NCI-H446 (cell line): ENCODE measurements around the gene ESRRG.
"Not testable (repeated sequence)": the region's sequence is repeated elsewhere in the genome, so short reads cannot be mapped to it uniquely, and the experiment has no call there.

Source experiments
- DNase-seq, 2 experiments: peaks; one replicate each; lab custom pipeline; 2025; lab: John Stamatoyannopoulos, UW

The ESRRG gene

DNA sequence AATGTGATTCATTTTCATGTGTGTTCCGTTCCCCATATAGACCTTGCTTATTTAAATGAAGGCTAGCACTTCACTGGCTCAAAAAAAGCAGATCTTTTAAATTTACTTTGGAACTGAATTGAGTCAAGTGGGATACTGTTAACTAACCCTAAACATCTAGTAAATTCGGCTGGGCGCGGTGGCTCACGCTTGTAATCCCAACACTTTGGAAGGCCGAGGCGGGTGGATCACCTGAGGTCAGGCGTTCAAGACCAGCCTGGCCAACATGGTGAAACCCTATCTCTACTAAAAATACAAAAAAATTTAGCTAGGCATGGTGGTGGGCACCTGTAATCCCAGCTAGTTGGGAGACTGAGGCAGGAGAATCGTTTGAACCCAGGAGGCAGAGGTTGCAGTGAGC lies 19.2 kb downstream of the ESRRG start:
- not testable (repeated sequence) for DNase-seq

DNA sequence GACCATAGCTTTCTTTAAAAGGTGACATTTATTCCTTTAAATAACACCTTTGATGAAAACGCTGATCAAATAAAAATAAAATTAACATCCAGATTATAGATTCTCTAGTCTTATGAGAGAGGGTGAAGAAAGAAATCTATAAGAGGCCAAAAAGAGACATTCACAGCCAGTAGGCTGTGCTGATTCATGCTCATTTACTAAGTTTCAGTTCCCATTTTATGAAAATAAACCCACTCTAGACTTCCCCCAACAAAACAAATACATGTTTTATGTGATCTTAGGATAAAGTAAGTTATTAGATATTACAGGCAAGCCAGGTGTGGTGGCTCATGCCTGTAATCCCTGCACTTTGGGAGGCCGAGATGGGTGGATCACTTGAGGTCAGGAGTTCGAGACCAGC lies 21.1 kb downstream of the ESRRG start:
- DNase-seq: no peak

DNA sequence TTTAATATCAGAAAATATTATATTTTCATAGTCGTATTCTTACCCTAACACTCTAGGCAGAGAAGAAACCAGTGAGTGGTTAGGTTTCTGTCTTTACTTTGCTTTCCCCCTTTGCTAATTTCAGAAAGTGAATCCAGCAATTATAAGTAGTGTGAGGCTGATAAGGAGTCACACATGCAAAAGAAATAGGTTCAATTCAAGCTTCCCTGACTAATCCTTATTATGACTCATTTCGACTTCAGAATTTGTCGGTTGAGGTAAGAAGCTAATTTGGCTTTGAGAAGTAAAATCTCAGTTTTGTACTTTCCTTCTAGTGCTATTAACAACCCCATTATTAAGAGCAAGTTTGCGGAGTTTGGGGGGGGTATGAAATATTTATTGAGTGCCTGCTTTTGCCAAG lies 22.4 kb downstream of the ESRRG start:
- no peak for DNase-seq

DNA sequence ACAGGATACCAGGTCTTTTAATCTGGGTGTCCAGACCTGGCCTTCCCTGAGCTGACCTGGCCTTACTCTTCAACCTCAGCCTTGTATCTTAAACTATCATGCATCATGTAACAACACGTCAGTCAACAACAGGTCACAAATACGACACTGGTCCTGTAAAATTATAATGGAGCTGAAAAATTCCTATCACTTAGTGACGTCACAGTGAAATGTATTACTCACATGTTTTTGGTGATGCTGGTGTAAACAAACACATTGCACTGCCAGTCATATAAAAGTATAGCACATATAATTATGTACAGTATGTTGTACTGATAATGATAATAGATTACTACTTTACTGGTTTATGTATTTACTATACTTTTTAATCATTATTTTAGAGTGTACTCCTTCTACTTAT lies 31.5 kb downstream of the ESRRG start:
- no peak for DNase-seq

DNA sequence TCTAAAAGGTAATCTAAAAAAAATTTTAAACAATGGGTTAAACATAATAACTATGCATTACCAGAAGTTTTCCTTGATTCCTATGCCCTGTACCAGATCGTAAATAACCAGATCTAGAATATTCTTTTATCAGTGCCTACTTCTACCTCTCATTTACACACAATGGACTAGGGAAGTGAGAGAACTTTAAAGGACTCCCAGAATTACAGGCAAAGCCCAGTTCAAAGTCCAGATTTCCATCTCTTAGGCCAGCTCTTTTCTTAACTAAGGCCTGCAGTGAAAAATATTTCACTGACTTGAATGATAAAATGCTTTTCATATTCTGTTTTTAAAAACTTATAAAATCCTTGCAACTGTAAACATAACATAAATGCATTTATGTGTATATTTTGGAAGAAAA lies 32.6 kb downstream of the ESRRG start:
- DNase-seq: no peak

DNA sequence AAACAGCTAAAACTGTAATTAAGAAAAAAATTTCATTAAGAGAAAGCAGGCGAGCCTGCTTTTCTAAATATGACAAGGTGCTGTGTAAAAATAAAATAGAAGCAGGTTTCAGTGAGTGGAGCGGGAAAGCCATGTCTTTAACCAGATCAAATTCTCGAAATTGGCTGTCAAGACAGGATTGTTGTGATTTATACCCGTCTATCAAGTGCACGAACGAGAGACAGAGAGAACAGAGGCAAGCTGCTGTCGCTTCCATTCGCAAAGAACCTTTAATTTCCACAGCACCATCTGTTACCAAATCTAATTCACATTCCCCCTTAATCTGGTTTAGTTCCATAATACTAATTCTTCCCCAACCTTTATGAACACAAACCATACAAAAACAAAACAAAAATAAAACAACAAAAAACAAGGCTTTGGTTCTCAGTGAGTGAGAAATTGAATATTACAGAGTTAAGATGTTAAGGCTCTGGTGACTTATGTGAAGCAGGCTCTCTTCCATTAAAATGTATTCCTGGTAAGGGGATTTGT lies 35.0 kb downstream of the ESRRG start:
- peak in 1 of 2 experiments; percentile 55 for DNase-seq

DNA sequence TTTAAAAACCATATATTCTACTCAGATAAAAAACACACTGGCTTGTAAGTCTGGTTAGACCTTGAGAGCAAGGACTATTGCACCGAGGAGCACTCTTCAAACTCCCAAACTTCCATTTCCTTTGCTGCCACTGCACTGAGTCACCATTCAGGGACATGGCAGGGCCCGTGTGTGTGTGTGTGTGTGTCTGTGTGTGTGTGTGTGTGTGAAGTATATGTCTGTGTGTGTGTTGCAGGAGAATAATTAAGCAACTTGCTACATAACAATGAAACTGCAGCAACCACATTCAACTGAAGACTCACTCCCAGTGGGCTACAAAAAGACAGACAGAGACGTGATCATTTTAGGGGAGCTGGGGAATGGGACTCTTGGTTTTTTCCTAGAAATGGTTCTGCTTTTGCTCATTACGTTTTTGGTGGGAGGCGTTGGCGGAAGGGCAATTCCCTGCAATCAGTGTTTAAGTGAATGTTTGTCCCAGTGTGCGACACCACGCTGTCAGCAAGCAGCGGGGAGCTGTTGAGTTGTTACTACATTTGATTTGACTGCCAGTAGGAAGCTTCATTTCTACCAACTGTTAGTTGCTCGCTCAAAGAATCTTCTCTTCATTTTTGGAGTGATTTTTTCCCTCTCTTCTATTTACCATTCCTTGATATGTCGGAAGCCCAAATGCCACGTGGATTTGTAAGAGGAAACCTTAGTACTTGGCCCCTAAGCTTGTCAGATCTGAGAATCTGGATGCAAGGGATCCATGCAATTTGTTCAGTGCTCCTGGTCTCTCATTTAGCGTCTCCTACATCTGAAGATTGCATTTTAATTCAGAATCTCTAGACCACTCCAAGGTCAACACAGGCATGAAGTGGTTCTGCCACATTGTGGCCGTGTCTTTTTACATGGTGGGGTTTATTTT lies 36.1 kb downstream of the ESRRG start:
- DNase-seq: no peak

DNA sequence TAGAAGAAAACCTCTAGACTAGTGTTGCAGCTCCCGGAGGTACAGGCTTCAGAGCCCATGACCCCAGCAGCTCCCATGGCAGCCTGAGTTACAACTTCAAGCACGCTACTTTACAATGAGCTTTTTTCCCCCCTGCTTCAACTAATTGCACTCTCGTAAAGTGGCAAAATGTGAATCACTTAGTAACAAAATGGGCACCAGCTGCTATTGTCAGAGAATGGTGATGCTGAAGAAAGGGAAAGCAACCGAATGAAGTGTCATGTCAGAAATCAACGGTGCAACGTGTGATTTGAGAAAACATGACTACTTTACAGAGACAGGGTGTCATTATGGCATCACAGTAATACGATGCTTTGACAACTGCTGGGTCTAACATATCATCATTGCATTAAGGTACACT lies 40.5 kb downstream of the ESRRG start:
- no peak for DNase-seq

DNA sequence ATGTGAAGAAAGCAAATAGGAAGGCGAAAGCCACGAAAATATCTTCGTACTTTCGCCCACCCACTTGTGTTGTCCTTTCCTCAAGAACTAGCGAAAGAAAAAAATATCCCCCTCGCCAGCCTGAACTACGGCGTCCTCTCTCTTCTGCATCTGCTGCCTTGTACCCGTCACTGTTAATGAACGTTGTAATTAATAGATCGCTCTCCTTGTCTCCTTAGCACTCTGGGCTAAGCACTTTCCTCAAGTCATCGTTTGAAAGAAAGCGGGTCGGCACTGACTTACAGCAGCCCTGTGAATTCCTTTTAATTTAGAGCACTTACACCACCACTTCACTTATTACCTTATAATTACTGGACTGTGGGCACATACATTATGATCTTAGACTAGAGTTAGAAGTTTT lies 44.1 kb downstream of the ESRRG start:
- DNase-seq: no peak

DNA sequence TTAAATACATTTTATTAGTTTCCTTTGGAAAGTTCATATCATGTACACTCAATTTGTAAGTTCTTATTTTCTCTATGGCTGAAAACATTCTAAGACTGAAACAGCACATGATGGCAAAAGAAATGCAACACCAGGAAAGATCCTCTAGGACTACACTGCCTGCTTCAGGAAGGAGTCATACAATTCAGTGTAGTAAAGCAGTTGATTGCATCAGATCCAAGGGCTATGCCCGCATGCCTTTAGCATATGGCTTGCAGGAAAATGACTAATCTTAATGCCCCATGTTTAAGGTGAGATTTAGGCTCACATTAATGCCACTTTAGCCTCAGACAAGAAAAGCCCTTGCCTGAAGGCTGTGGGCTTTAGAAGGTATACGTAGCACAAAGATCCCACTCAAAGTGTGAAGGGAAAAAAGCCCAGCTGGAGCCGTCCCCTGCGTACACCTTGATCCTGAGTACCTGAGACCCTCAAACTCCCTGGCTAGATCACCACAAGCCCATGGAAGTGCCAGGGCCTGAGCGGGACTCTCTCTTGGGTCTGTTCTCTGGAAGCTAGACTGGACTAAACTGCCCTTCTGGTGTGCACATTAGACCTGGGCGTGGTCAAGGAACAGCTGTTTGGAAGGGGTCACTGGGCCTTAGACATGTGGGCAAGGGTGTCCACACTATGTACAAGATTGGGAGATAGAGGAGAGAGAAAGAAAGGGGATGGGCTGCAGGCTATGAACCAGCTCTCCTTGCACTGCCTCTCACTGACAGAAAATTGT lies 52.9 kb downstream of the ESRRG start:
- DNase-seq: no peak

DNA sequence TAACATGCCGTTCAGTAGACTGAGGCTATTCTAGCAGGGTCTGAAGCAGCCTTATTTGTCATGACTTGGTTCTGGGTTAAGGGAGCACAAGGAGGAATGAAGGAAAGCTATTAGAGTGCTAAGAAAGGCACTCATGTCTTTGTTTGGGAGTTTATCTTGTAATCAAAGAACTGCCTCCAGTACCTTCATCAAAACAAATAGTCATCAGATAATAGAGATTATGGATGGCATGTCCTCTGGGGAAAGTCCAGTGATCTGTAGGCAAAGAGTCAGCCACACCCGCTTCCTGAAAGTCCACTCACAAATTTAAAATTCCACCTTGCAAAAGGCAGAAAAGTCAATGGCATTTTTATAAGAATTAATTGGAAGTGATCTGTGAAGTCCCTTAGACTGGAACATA lies 56.8 kb downstream of the ESRRG start:
- DNase-seq: no peak

DNA sequence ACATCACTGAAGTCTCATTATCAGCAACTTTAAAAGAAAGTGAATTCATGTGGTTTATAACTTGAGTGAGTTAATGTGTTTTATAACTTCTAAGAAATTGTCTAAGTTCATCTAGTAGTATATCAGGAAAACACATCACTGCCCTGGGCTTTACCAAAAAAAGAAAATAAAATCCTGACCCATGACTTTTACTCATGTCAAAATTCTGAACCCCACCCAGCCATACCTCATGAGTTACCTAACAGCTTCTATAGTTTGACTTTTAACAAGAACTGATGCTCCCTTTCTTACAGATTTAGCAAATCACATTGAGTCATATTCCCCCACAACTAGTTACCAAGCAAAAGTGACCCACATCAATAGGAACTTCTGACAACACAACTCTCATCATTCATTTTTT lies 57.4 kb downstream of the ESRRG start:
- no peak for DNase-seq

DNA sequence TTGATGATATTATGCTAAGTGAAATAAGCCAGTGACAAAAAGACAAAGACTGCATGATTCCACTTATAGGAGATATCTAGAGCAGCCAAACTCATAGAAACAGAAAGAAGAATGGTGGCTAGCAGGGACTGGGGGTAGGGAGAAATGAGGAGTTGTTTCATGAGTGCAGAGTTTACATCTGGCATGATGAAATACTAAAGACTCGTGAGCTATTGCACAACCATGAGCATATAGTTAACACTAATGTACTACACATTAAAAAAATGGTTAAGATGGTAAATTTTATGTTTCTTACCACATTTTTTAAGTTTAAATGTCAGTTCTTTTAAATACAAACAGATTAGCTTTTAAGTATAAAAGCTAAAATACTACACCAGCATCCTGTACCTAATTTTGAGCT lies 57.8 kb downstream of the ESRRG start:
- no peak for DNase-seq

DNA sequence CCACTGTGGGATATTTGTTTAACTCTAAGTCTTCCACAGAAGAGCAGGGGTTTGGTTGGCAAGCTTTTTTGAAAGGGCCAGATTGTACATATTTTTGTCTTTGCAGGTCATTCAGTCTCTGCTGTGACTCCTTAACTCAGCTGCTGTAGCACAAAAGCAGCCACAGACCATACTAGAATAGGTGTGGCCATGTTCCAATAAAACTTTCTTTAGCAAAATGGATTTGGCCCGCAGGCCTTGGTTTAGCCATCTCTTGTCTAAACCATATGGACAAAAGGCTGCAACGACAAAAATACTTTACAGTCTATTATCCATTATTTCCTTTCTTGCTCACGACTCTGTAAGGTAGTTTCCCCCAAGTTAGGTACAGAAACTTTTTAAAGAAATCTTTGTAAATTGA lies 60.5 kb downstream of the ESRRG start:
- peak in 1 of 2 experiments; percentile 31 for DNase-seq

DNA sequence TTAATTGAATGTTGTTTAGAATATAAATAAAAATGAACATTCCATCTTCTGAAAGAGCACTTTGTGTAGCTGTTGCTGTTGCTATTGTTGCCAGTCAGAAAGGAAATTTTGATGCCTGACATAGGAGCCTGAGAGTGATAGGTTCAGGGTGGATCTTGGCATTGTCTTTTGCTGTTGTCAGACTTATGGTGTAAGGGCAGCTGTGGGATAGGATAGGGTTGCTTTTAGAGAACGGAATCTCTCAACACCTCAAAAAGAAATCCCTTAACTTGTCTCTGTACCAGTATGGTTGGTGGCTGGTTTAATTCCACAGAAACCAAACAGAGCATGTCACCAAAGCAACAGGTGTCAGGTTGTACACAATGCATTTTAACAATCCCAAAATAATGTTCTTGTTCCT lies 62.7 kb downstream of the ESRRG start:
- no peak for DNase-seq

DNA sequence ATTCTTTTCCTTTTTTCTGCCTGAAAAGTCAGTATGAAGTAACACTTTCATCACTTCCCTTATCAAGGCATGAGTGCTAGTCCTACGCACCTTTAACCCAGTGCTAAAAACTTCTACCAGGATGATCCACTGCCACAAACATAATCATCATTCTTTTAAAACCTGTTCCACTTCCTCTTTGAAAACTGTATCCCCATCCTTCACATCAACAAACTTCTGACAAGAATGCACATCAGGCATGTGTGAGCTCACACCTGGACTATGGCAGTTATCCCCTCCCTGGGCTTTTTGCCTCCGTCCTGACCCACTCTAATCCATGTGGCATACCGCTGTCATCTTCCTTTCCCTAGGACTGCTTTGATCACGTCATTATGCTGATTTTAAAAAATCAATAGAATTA lies 70.2 kb downstream of the ESRRG start:
- no peak for DNase-seq

DNA sequence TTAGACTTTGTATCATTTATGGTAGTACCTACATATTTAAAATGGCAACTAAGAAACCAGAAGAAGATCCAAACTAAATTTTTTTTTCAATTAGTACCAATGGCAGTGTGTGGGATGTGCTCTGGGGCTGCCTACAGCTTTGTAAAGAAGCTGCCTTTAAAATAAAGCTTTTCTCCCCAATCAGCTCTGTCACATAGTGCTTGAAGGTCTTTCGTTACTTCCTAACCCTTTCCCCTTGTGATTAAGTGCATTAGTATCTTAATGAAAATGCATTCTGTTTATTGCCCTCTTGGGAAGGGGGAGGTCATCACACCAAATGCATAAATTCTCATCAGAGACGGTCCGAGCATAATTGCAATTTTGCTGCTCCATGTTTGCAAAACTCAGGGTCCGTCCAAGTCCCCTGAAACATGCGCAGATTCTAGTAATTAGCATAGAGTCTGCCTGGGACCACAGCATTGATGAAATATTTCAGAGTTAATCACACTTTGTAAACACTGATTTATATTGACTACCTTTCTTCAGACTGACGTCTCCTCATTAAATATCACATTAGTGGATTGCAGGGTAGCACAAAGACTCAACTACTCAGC lies 71.3 kb downstream of the ESRRG start:
- DNase-seq: no peak

DNA sequence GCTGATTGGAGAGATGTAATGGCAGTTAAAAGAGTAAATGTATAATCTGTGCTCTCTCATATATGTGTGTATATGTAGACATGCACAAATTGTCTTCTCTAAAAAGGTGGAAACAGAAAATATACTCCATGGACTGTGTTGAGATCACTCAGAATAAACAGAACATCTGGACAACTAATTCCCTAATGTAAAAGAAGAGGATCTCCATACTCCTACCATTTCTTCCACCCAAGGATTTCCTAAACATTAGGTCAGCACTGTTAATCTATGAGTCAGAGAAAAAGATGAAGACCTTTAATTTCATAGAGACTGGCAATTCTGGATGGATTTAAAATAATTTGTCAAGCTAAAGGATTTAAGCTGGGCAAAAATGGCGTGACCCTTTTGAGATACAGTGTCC lies 80.1 kb downstream of the ESRRG start:
- DNase-seq: no peak

DNA sequence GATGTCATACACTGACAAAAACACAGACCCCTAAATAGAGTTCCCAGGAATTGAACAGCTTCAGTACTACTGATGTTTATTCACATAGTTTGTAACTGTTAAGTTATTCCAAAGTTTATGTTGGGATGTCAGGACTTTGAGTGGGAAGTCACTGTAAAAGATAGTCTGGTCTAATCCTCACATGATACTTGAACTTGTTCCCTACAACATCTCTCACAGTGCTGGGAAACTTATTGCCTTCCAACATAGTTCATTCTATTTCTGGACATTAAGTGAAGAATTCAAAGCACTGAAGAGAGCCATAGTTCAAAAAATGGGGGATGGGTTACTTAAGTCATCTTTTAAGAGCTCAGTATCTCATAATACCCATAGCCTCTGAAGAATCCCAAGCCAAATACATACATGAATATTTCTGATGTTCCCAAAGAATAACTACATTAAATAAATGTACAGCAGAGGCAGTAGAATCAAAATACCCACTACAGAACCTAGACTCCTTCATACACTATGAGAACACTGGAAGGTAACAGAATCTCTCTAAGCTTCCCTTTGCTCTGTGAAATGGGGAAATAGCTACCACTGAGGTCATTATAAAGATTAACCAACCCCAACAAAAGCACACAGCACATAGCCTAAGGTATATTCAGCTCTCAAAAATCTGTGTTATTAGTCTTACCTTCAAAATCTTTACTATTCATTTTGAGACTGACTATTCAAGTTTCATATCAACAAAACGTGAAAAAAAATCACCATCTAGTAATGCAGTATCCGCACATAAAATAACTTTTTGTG lies 81.4 kb downstream of the ESRRG start:
- DNase-seq: no peak

DNA sequence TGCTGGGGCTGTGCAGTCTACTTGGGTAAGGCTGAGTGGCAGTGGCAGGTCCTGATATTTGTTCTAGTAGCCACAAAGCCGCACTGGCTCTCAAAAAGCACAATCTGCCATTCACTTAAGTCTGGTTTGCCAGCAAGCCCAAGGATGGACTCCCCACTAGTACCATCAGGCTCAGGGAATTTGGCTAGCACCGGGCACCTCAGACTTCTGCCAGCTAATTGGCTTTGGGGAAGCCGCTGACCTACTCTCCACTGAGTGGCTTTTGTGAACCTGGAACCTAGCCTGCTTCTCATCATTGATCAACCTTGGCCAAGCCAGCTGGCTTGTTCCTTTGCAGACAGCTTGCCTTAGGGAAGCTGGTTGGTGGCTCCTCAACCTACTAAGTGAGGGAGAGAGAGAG lies 83.1 kb downstream of the ESRRG start:
- DNase-seq: peak; percentile 47 to 89

DNA sequence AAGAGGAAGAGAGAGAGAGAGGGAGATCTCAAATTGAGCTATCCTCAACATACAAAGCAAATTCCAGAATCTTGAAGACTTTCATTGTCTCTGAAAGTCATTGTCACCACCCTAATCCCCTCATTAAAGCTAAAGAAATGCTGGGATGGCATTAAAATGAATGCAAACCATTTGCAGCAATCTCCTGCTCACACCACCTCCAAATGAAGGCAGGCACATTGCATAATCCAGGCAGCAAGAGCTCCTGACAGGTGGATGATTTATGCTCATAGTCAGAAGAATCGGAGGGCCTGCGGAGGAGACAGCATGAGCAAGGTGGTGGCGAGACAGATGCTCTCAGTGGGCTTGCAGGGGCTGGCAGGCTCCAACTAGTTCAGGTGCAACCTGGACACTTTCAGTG lies 90.2 kb downstream of the ESRRG start:
- no peak for DNase-seq

DNA sequence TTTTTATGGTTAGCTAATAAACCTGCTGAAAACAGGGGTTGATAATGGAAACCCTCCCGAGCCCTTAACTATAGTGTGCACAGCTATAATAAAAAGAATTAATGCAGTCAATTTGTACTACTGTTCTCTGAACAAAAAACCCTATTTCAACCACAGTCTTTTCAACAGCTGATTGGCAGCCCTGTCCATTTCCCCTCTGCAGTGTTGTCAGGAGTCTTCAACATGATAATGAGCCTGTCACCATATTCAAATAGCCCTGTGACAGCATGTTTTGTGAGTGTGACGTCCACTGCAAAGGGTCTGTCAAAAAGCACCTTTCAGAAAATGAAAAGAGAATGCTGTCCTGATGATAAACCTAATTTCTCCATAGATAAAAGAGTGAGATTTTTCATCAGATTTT lies 92.7 kb downstream of the ESRRG start:
- no peak for DNase-seq
